ENCODE data around the gene PCOLCE2.

Gene PCOLCE2

DNA sequence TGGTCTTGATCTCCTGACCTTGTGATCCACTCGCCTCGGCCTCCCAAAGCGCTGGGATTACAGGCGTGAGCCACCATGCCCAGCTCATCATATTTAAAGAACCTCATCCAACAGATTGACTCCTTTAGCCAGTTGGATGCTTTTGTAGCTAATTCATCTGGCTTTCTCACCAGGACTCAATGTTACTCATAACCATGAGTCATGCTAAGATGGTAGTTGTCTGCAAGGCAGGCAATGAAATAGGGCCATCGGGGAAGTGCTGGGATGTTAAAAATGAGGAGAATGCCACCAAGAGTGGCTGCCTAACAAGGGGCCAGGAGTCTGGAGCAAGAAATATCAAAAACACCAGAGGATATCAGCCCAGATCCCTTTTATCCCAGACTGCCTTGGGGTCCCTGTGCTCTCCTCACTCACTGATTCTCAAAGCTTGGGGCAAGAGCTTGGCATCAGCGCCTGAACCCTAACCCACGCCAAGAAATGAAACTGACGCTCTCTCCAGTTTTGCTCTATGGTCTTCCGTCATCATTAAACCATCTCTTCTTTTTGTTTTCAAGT, 7.4 kb upstream of the PCOLCE2 start:
- H3K27ac ChIP-seq: no peak overlapping the region

DNA sequence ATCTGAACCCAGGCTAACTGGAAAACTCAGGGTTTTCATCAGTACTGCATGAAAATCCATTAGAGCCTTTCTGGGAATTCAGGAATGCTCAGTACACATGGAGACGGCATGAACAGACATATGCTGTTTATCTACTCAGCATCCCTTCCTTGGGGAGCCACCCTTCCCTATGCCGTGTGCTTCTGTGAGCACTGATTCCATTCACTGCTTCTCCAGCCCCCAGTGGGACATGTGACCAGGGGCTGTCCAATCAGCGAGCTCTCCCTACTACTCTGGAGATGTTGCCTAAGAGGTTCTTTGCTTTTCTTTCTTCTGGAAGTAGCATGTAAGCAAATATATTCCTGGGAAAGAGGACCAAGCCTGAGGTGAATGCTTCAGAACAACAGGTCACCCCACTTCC, 5.6 kb upstream of the PCOLCE2 start:
- Histone ChIP-seq H3K4me3 (no peak overlapping the region), H3K9me3 (ENCODE audit: low read depth, low read length) (no peaks in the 10 kb centered on the region), H3K9ac (ENCODE audit: insufficient read length) (no peak overlapping the region), H3K27ac (no peak overlapping the region), H3K36me3 (ENCODE audit: insufficient read depth, low read length) (no peaks in the 10 kb centered on the region)
- DNase-seq (ENCODE audit: low read depth, low spot score): no peak
- TF ChIP-seq POLR2AphosphoS5 (IDR thresholded peaks at IDR 0.05; ENCODE audit: borderline replicate concordance, low read depth, low read length) (no peak), FOXP2 (optimal IDR thresholded peaks at IDR 0.05; ENCODE audit: control extremely low read depth, extremely low read length, insufficient read depth) (no peak), EZH2 (IDR thresholded peaks at IDR 0.05) (no peak)

More for the DNA sequence above, 7.4 kb upstream of the PCOLCE2 start:
- Histone ChIP-seq H3K9ac (ENCODE audit: insufficient read length) (no peak overlapping the region), H3K36me3 (ENCODE audit: insufficient read depth, low read length) (no peaks in the 10 kb centered on the region), H3K4me3 (no peak overlapping the region), H3K9me3 (ENCODE audit: low read depth, low read length) (no peaks in the 10 kb centered on the region)
- no peak for DNase-seq (ENCODE audit: low read depth, low spot score)
- TF ChIP-seq POLR2AphosphoS5 (IDR thresholded peaks at IDR 0.05; ENCODE audit: borderline replicate concordance, low read depth, low read length) (no peak), FOXP2 (optimal IDR thresholded peaks at IDR 0.05; ENCODE audit: control extremely low read depth, extremely low read length, insufficient read depth) (no peak), EZH2 (IDR thresholded peaks at IDR 0.05) (no peak)

DNA sequence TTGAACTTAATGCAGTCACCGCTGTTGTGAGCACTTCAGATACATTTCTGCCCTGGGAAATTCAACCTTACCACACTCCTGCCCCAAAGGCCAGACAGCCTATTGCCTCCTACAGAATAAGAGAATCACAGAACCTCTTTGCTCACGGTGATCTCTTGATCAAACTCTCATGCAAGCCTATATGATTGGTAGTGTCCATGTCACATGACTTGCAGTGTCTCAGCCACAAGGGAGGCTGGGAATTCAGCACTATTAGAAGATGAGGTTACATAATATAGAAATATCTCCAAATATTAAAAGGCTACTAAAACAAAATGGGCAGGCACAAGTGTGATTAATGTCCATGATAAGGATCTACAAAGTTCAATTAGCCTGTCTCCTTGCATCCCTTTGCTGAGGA, 3.8 kb upstream of the PCOLCE2 start:
- Histone ChIP-seq H3K4me3 (no peak overlapping the region), H3K9ac (ENCODE audit: insufficient read length) (no peak overlapping the region), H3K36me3 (ENCODE audit: insufficient read depth, low read length) (no peaks in the 10 kb centered on the region), H3K27ac (no peak overlapping the region), H3K9me3 (ENCODE audit: low read depth, low read length) (no peaks in the 10 kb centered on the region)
- no peak for DNase-seq (ENCODE audit: low read depth, low spot score)
- no peak for TF ChIP-seq FOXP2 (optimal IDR thresholded peaks at IDR 0.05; ENCODE audit: control extremely low read depth, extremely low read length, insufficient read depth)
- no peak for TF ChIP-seq POLR2AphosphoS5 (IDR thresholded peaks at IDR 0.05; ENCODE audit: borderline replicate concordance, low read depth, low read length)
- TF ChIP-seq EZH2 (IDR thresholded peaks at IDR 0.05): no peak

DNA sequence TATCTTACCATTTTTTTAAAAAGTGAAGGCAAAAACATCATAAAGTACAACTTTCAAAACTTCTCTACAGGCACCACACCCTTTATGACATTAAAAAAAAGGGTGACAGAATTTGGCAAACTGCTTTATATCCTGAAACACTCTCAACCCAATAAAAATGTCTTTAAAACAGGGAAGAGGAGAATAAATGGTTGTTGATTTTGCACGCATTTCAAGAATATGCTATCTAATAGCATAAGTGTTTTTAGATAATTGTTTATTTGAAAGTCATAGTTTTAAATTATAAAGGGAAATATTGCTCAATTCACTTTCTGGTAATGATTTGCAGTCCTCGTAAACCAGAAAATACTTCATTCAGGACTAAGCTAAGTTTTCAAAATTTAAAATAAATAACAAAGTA, 1.7 kb upstream of the PCOLCE2 start:
- Histone ChIP-seq H3K9ac (ENCODE audit: insufficient read length) (no peak overlapping the region), H3K4me3 (peak overlapping the region; percentile 52), H3K27ac (no peak overlapping the region), H3K9me3 (ENCODE audit: low read depth, low read length) (no peaks in the 10 kb centered on the region), H3K36me3 (ENCODE audit: insufficient read depth, low read length) (no peaks in the 10 kb centered on the region)
- TF ChIP-seq POLR2AphosphoS5 (IDR thresholded peaks at IDR 0.05; ENCODE audit: borderline replicate concordance, low read depth, low read length): peak; percentile 16; the same call in 1 of the 2 replicates
- TF ChIP-seq FOXP2 (optimal IDR thresholded peaks at IDR 0.05; ENCODE audit: control extremely low read depth, extremely low read length, insufficient read depth): no peak
- no peak for TF ChIP-seq EZH2 (IDR thresholded peaks at IDR 0.05)
- peak; percentile 32 for DNase-seq (ENCODE audit: low read depth, low spot score)

DNA sequence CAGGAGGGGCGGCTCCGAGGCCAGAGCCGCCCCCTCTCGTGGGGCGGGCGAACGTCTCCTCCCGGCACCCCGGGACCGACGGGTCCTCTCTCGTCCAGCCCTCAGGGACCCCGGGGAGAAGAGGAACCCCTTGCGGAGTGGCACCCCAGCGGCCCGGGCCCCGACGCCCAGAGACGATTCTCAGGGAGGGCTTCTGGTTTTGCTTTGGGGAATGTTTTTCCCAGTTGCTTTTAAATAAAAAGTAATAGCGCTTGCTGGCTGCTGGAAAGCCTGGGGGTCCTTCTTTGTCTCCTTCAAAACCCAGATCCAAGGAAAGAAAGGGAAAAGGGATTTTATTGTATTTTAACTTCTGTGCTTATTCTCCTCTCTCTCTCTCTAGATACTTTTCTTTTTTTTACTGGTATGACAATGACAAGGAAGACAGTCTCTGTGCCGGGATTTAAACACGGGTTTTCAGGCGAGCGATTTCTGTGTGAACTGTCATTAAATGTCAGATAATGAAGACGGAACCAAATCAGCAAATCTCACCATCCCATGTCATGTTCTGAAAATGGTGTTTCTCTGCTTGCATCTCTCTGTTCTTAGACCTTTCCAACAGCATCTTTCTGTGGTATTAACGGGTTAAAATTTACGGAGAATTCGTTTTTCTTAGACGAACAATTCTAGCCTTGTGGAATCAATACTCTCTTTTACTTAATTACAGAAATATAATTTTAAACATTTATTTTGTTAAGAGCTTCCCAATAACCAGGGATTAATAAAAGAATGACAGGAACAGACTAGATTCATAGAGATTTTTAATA, 530 bp upstream of the PCOLCE2 start:
- DNase-seq (ENCODE audit: low read depth, low spot score): no peak
- Histone ChIP-seq H3K27ac (no peak overlapping the region), H3K4me3 (peak overlapping the region; percentile 89), H3K9me3 (ENCODE audit: low read depth, low read length) (no peaks in the 10 kb centered on the region), H3K9ac (ENCODE audit: insufficient read length) (peak overlapping the region; percentile 61), H3K36me3 (ENCODE audit: insufficient read depth, low read length) (no peaks in the 10 kb centered on the region)
- TF ChIP-seq FOXP2 (optimal IDR thresholded peaks at IDR 0.05; ENCODE audit: control extremely low read depth, extremely low read length, insufficient read depth) (no peak), POLR2AphosphoS5 (IDR thresholded peaks at IDR 0.05; ENCODE audit: borderline replicate concordance, low read depth, low read length) (no peak), EZH2 (IDR thresholded peaks at IDR 0.05) (no peak)

DNA sequence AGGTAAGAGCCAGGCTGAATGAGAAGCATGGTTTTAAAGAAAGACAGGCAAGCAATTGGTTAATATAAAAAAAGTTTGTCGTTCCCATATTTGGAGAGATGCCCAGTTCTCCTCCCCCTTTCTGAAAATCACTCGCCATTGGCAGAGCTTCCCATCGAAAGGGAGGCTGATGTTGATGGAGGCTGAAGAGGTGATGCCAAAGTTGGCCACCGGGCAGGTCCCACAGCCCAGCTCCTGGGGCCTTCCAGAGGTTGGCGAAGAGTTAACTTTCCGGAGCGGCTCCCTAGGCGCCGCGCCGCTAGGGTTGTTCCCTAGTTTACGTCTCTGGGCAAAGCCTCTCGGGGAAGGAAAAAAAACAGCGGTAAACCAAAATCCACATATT, 793 bp downstream of the PCOLCE2 start:
- Histone ChIP-seq H3K4me3 (peak overlapping the region; percentile 89), H3K27ac (no peak overlapping the region), H3K9me3 (ENCODE audit: low read depth, low read length) (no peaks in the 10 kb centered on the region), H3K36me3 (ENCODE audit: insufficient read depth, low read length) (no peaks in the 10 kb centered on the region), H3K9ac (ENCODE audit: insufficient read length) (peak overlapping the region; percentile 61)
- peak; percentile 45 for DNase-seq (ENCODE audit: low read depth, low spot score)
- TF ChIP-seq EZH2 (IDR thresholded peaks at IDR 0.05) (no peak), POLR2AphosphoS5 (IDR thresholded peaks at IDR 0.05; ENCODE audit: borderline replicate concordance, low read depth, low read length) (no peak; the same call in 1 of the 2 replicates), FOXP2 (optimal IDR thresholded peaks at IDR 0.05; ENCODE audit: control extremely low read depth, extremely low read length, insufficient read depth) (no peak)

DNA sequence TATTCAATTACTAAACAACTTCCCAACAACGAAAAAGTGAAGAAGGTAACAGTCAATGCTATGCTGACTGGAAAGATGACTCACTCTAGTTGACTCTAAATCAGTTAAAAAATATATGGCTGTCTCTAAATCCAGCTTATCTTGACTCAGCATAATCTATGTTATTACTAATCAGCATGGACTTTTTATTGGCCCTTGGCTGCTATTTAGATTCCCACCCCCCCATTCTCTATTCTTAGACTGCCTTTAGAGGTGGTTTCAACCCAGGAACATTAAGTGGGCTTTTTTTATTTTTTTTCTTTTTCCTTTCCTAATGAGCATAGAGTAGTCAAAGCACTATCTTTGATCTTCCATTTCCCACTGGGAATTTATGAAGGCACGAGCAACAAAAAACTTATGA, 1.9 kb downstream of the PCOLCE2 start:
- Histone ChIP-seq H3K36me3 (ENCODE audit: insufficient read depth, low read length) (no peaks in the 10 kb centered on the region), H3K9ac (ENCODE audit: insufficient read length) (no peak overlapping the region), H3K27ac (no peak overlapping the region), H3K9me3 (ENCODE audit: low read depth, low read length) (no peaks in the 10 kb centered on the region), H3K4me3 (no peak overlapping the region)
- TF ChIP-seq FOXP2 (optimal IDR thresholded peaks at IDR 0.05; ENCODE audit: control extremely low read depth, extremely low read length, insufficient read depth): no peak
- no peak for TF ChIP-seq POLR2AphosphoS5 (IDR thresholded peaks at IDR 0.05; ENCODE audit: borderline replicate concordance, low read depth, low read length)
- TF ChIP-seq EZH2 (IDR thresholded peaks at IDR 0.05): no peak
- DNase-seq (ENCODE audit: low read depth, low spot score): no peak

DNA sequence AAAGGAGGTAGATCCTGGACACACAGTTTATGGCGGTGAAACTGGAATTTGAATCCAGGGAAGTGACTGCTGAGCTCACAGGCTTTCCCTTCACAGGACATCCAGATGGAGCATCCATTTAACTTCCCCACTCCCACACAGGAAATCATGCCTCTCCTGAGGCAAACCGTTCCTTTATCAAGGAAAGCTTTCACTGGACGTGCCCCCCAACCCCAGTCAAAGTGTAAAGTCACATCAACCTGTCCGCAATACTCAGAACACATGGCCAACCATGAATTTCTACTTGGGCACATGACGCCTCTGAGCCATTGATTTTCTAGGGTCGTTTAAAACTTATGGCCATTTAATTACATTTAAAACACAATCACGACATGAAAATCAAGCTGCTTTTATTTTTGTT, 2.9 kb downstream of the PCOLCE2 start:
- no peak for TF ChIP-seq FOXP2 (optimal IDR thresholded peaks at IDR 0.05; ENCODE audit: control extremely low read depth, extremely low read length, insufficient read depth)
- TF ChIP-seq POLR2AphosphoS5 (IDR thresholded peaks at IDR 0.05; ENCODE audit: borderline replicate concordance, low read depth, low read length): no peak
- no peak for TF ChIP-seq EZH2 (IDR thresholded peaks at IDR 0.05)
- Histone ChIP-seq H3K4me3 (no peak overlapping the region), H3K9me3 (ENCODE audit: low read depth, low read length) (no peaks in the 10 kb centered on the region), H3K9ac (ENCODE audit: insufficient read length) (no peak overlapping the region), H3K27ac (no peak overlapping the region), H3K36me3 (ENCODE audit: insufficient read depth, low read length) (no peaks in the 10 kb centered on the region)
- no peak for DNase-seq (ENCODE audit: low read depth, low spot score)

Measured in SK-N-MC (cell line).